HG03520 (cell line): ENCODE data around the gene CMTM7.

ENCODE experiments used
- ATAC-seq: cut with Tn5 transposase; IDR thresholded peaks from one replicate; pipeline ENCODE4 v1.9.1; 2021; ENCODE audit warnings: mild to moderate bottlenecking, moderate library complexity; ENCODE audit not compliant: unreplicated experiment

CMTM7 gene

GRCh38 chr3:32482693-32483092, 91.0 kb downstream of the CMTM7 start:
- no peak for ATAC-seq

- no peak for ATAC-seq
These were observed 92.1 kb downstream of the CMTM7 start for GRCh38 chr3:32483772-32484171.

- ATAC-seq, result no peak
These were observed 92.8 kb downstream of the CMTM7 start for GRCh38 chr3:32484436-32484835.

- ATAC-seq, result no peak
These were observed 96.3 kb downstream of the CMTM7 start for GRCh38 chr3:32487781-32488473.

- no peak for ATAC-seq
These were observed 96.9 kb downstream of the CMTM7 start for GRCh38 chr3:32488474-32489008.

GRCh38 chr3:32492684-32493436, 101.2 kb downstream of the CMTM7 start:
- ATAC-seq, result no peak

- ATAC-seq, result peak; percentile 69
These were observed 102.1 kb downstream of the CMTM7 start for GRCh38 chr3:32493437-32494414.

GRCh38 chr3:32495085-32495484, 103.4 kb downstream of the CMTM7 start:
- ATAC-seq, result no peak

GRCh38 chr3:32495609-32496008, 104.0 kb downstream of the CMTM7 start:
- ATAC-seq, result no peak

GRCh38 chr3:32498252-32498651, 106.6 kb downstream of the CMTM7 start:
- no peak for ATAC-seq

- ATAC-seq, result no peak
These were observed 107.3 kb downstream of the CMTM7 start for GRCh38 chr3:32498992-32499391.

GRCh38 chr3:32499585-32499984, 107.9 kb downstream of the CMTM7 start:
- no peak for ATAC-seq

- ATAC-seq, result no peak
These were observed 108.6 kb downstream of the CMTM7 start for GRCh38 chr3:32500231-32500630.

GRCh38 chr3:32500880-32501782, 109.5 kb downstream of the CMTM7 start:
- ATAC-seq, result no peak

GRCh38 chr3:32501783-32502117, 110.1 kb downstream of the CMTM7 start:
- ATAC-seq, result peak; percentile 2

GRCh38 chr3:32502118-32502945, 110.7 kb downstream of the CMTM7 start, which contains the start of gene CMTM6:
Gene CMTM6, minus strand, starts transcription at chr3:32502852. Its CDS starts 107 bp downstream, at chr3:32502745.
- ATAC-seq, result peak; percentile 54

GRCh38 chr3:32502946-32503286, 111.3 kb downstream of the CMTM7 start:
- no peak for ATAC-seq
